Measurements from ENCODE around the gene FGGY. TPM values are rescaled to one million over a fixed set of nuclear protein-coding genes. Genes with fewer than 3 reads are reported as not detected.

Gene FGGY
- total and polyA plus RNA-seq, 2 donors (not counting 1 experiment from before 2014, with no cell fraction given), result 6.1 to 38.5 TPM

- no peak for ATAC-seq (ENCODE audit: low read depth)
- Histone ChIP-seq H3K79me2 (ENCODE audit: control insufficient read depth, insufficient read depth, low read length) (no peaks in the 10 kb centered on the region), H2AFZ (ENCODE audit: insufficient read depth, low read depth, low read length, poor library complexity, severe bottlenecking) (no peak overlapping the region), H3K27ac (ENCODE audit: low read length in 2 of 2) (no peak overlapping the region), H3K4me2 (replicated peaks; ENCODE audit: low read depth, low read length, poor library complexity, severe bottlenecking) (no peak overlapping the region), H3K9ac (ENCODE audit: low read length) (no peak overlapping the region), H3K36me3 (replicated peaks in 1 of 2; ENCODE audit: control extremely low read depth in 1 of 2, control insufficient read depth in 1 of 2, extremely low read depth in 1 of 2, insufficient read depth in 2 of 2, low read length in 1 of 2) (no peaks in the 10 kb centered on the region), H3K9me3 (ENCODE audit: control extremely low read depth in 1 of 3, control insufficient read depth in 2 of 3, insufficient read depth in 1 of 3, low read length in 2 of 3) (peaks cover 0 to 2% (median 0%) of the 10 kb centered on the region in 3 donors), H3K4me3 (ENCODE audit: control extremely low read depth in 1 of 5, extremely low read depth in 1 of 5, insufficient read depth in 1 of 5, low read depth in 2 of 5, low read length in 4 of 5) (no peak overlapping the region), H3K4me1 (ENCODE audit: control insufficient read depth in 2 of 2, insufficient read depth in 2 of 2, low read length in 2 of 2) (peaks cover 16 to 19% of the 10 kb centered on the region in 2 donors), H3K27me3 (replicated peaks in 1 of 4; ENCODE audit: control extremely low read depth in 1 of 4, control insufficient read depth in 3 of 4, insufficient read depth in 4 of 4, low read length in 3 of 4) (peaks cover 0 to 3% (median 0%) of the 10 kb centered on the region in 4 experiments), H4K20me1 (ENCODE audit: control insufficient read depth, insufficient read depth, low read length, poor library complexity, severe bottlenecking) (no peaks in the 10 kb centered on the region)
- TF ChIP-seq CTCF (IDR thresholded peaks at IDR 0.05) (no peak), EZH2 (IDR thresholded peaks at IDR 0.05; ENCODE audit: borderline replicate concordance, insufficient read depth, low read depth, low read length, poor library complexity, severe bottlenecking) (no peak)
- peaks cover 3% of the 10 kb centered on the region for H3K27me3 Mint-ChIP-seq
- intact Hi-C loops (cut with micrococcal nuclease), result no loop called here
- no CpG with 5 or more reads among the region's 3 CpGs for whole genome bisulfite sequencing (ENCODE audit: insufficient coverage)
- H3K9me3 Mint-ChIP-seq (ENCODE audit: insufficient read depth), result no peaks in the 10 kb centered on the region
- no peak for DNase-seq
- no peak overlapping the region for H3K27ac Mint-ChIP-seq
- H3K4me1 Mint-ChIP-seq, result peaks cover 24% of the 10 kb centered on the region
- no peak overlapping the region for H3K4me3 Mint-ChIP-seq
- POLR2A ChIA-PET, result no interaction called here
- CTCF ChIA-PET, result no interaction called here
These were observed 8.8 kb upstream of the FGGY start for GRCh38 chr1:59288046-59288445.

- Mint-ChIP-seq H3K4me3 (no peak overlapping the region), H3K9me3 (ENCODE audit: insufficient read depth) (no peaks in the 10 kb centered on the region), H3K4me1 (peaks cover 29% of the 10 kb centered on the region), H3K27ac (no peak overlapping the region), H3K27me3 (no peaks in the 10 kb centered on the region)
- ChIA-PET POLR2A (no interaction called here), CTCF (interaction anchor here (0.9 to 3.7 kb wide), 9 partner anchors 18 to 508 kb away, joined by 3 to 21 read pairs (median 4); no protein-coding TSS in a partner anchor)
- Histone ChIP-seq H3K27ac (ENCODE audit: low read length in 2 of 2) (no peak overlapping the region), H3K79me2 (ENCODE audit: control insufficient read depth, insufficient read depth, low read length) (no peaks in the 10 kb centered on the region), H3K4me2 (replicated peaks; ENCODE audit: low read depth, low read length, poor library complexity, severe bottlenecking) (no peak overlapping the region), H3K9me3 (ENCODE audit: control extremely low read depth in 1 of 3, control insufficient read depth in 2 of 3, insufficient read depth in 1 of 3, low read length in 2 of 3) (peaks cover 0 to 2% (median 0%) of the 10 kb centered on the region in 3 donors), H3K36me3 (replicated peaks in 1 of 2; ENCODE audit: control extremely low read depth in 1 of 2, control insufficient read depth in 1 of 2, extremely low read depth in 1 of 2, insufficient read depth in 2 of 2, low read length in 1 of 2) (no peaks in the 10 kb centered on the region), H2AFZ (ENCODE audit: insufficient read depth, low read depth, low read length, poor library complexity, severe bottlenecking) (no peak overlapping the region), H3K4me1 (ENCODE audit: control insufficient read depth in 2 of 2, insufficient read depth in 2 of 2, low read length in 2 of 2) (peaks cover 16 to 22% of the 10 kb centered on the region in 2 donors), H3K9ac (ENCODE audit: low read length) (no peak overlapping the region), H3K4me3 (ENCODE audit: control extremely low read depth in 1 of 5, extremely low read depth in 1 of 5, insufficient read depth in 1 of 5, low read depth in 2 of 5, low read length in 4 of 5) (no peak overlapping the region), H4K20me1 (ENCODE audit: control insufficient read depth, insufficient read depth, low read length, poor library complexity, severe bottlenecking) (no peaks in the 10 kb centered on the region), H3K27me3 (replicated peaks in 1 of 4; ENCODE audit: control extremely low read depth in 1 of 4, control insufficient read depth in 3 of 4, insufficient read depth in 4 of 4, low read length in 3 of 4) (no peaks in the 10 kb centered on the region)
- no peak for ATAC-seq (ENCODE audit: low read depth)
- 95% methylated on average over 2 of the region's 2 CpGs for WGBS (ENCODE audit: insufficient coverage)
- no peak for DNase-seq
- TF ChIP-seq CTCF (IDR thresholded peaks at IDR 0.05) (no peak), EZH2 (IDR thresholded peaks at IDR 0.05; ENCODE audit: borderline replicate concordance, insufficient read depth, low read depth, low read length, poor library complexity, severe bottlenecking) (no peak)
- intact Hi-C loops (cut with micrococcal nuclease), result no loop called here
These were observed 7.3 kb upstream of the FGGY start for GRCh38 chr1:59289570-59289969.
